Esophagus squamous epithelium (tissue), 4 donors: ENCODE data around the gene FCAR.
"Not testable (repeated sequence)": the region's sequence is repeated elsewhere in the genome, so short reads cannot be mapped to it uniquely, and the experiment has no call there.

Experiments used
- CTCF ChIP-seq, 6 experiments: fragments of 450-650 bp in 4 of 6; fragments of 200-600 bp in 2 of 6; sonication (generic) in 2 of 6; IDR thresholded peaks; one replicate each; pipeline ENCODE4 v1.5.1; 2016 to 2019; ENCODE audit warnings: antibody characterized with exemption in 6 of 6, mild to moderate bottlenecking in 4 of 6, moderate library complexity in 4 of 6
- POLR2A ChIP-seq, 4 donors: fragments of 450-650 bp; IDR thresholded peaks; one replicate each; pipeline ENCODE4 v1.6.1; 2017; ENCODE audit warnings: antibody characterized with exemption in 4 of 4, mild to moderate bottlenecking in 4 of 4, moderate library complexity in 3 of 4

- TF ChIP-seq CTCF (IDR thresholded peaks at IDR 0.05) = peak in 4 of 6 experiments; percentile 24 to 56 (median 32)
- TF ChIP-seq POLR2A (IDR thresholded peaks at IDR 0.05) = not testable (repeated sequence)
Observed at GRCh38 chr19:54919646-54920563, 45.9 kb downstream of the FCAR start.
